Stimulated activated naive CD8-positive, alpha-beta T cell treated with anti-CD3 and anti-CD28 coated beads, Interleukin-15, amount 100 ng/mL, for 72 hours (primary cell): ENCODE results near the gene LRRC41.
"Not testable (repeated sequence)": the region's sequence is repeated elsewhere in the genome, so short reads cannot be mapped to it uniquely, and the experiment has no call there.

Source experiments
- ATAC-seq: fragments of 150-1000 bp; cut with Tn5 transposase; 2 replicates; pipeline ENCODE4 v1.10.0; 2021; ENCODE audit warnings: mild to moderate bottlenecking, moderate library complexity
- DNase-seq, 2 donors: peaks; one replicate each; pipeline ENCODE4 v3.0.0; 2021 to 2022
- H3K27ac Mint-ChIP-seq, 2 donors: one replicate each; pipeline ENCODE4 v1.8.0; 2022; ENCODE audit warnings: mild to moderate bottlenecking in 2 of 2, mixed read lengths in 2 of 2, moderate library complexity in 2 of 2
- H3K27me3 Mint-ChIP-seq: one replicate; pipeline ENCODE4 v1.8.0; 2022; ENCODE audit warnings: mixed read lengths
- H3K4me1 Mint-ChIP-seq: one replicate; pipeline ENCODE4 v1.8.0; 2022; ENCODE audit warnings: mild to moderate bottlenecking, mixed read lengths
- H3K4me3 Mint-ChIP-seq, 2 donors: one replicate each; pipeline ENCODE4 v1.8.0; 2022; ENCODE audit warnings: mild to moderate bottlenecking in 2 of 2, mixed read lengths in 2 of 2, moderate library complexity in 1 of 2
- H3K9me3 Mint-ChIP-seq, 2 donors: one replicate each; pipeline ENCODE4 v1.8.0; 2022; ENCODE audit warnings: mixed read lengths in 2 of 2

Gene LRRC41

GRCh38 chr1:46331786-46332540 lies 28.5 kb upstream of the LRRC41 start:
- not testable (repeated sequence) for H3K27ac Mint-ChIP-seq, H3K4me3 Mint-ChIP-seq, H3K9me3 Mint-ChIP-seq, H3K4me1 Mint-ChIP-seq, DNase-seq, ATAC-seq, H3K27me3 Mint-ChIP-seq

GRCh38 chr1:46330381-46330780 lies 27.0 kb upstream of the LRRC41 start:
- not testable (repeated sequence) for H3K4me1 Mint-ChIP-seq, DNase-seq, H3K9me3 Mint-ChIP-seq, H3K27me3 Mint-ChIP-seq, H3K4me3 Mint-ChIP-seq, ATAC-seq, H3K27ac Mint-ChIP-seq

DNA sequence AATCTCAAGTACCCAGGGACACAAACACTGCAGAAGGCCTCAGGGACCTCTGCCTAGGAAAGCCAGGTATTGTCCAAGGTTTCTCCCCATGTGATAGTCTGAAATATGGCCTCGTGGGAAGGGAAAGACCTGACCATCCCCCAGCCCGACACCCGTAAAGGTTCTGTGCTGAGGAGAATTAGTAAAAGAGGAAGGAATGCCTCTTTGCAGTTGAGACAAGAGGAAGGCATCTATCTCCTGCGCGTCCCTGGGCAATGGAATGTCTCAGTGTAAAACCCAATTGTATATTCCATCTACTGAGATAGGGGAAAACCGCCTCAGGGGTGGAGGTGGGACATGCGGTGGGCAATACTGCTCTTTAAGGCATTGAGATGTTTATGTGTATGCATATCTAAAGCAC lies 26.4 kb upstream of the LRRC41 start:
- H3K27me3 Mint-ChIP-seq, H3K9me3 Mint-ChIP-seq, ATAC-seq, H3K4me1 Mint-ChIP-seq, DNase-seq, H3K4me3 Mint-ChIP-seq, H3K27ac Mint-ChIP-seq: not testable (repeated sequence)

DNA sequence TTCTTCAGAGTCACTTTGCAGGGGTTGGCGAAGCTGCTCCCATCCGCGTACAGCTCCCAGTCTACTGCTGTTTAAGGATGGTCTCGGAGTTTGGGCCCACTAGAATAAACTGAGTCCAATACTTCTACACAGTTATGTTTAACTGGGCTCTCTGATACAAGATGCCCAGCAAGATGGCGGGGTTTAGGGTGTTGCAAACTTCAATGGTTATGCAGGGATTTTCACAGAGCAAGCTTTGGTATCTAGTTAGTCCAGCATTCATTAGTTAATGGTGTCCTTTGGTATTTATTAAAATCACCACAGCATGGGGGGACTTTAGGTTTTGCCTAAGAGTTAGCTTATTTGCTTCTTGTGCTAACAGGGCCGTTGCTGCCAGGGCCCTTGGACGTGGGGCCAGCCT lies 24.8 kb upstream of the LRRC41 start:
- not testable (repeated sequence) for H3K4me3 Mint-ChIP-seq, DNase-seq, ATAC-seq

GRCh38 chr1:46325285-46326076 lies 22.1 kb upstream of the LRRC41 start:
- H3K4me3 Mint-ChIP-seq, ATAC-seq, DNase-seq, H3K4me1 Mint-ChIP-seq, H3K27ac Mint-ChIP-seq, H3K9me3 Mint-ChIP-seq, H3K27me3 Mint-ChIP-seq: not testable (repeated sequence)

More for the DNA sequence above, 24.8 kb upstream of the LRRC41 start:
- H3K9me3 Mint-ChIP-seq, H3K4me1 Mint-ChIP-seq, H3K27me3 Mint-ChIP-seq, H3K27ac Mint-ChIP-seq: not testable (repeated sequence)

- DNase-seq, H3K4me3 Mint-ChIP-seq, H3K4me1 Mint-ChIP-seq, H3K9me3 Mint-ChIP-seq, H3K27me3 Mint-ChIP-seq, H3K27ac Mint-ChIP-seq, ATAC-seq: not testable (repeated sequence)
Measured at GRCh38 chr1:46322191-46322590, 18.8 kb upstream of the LRRC41 start.

DNA sequence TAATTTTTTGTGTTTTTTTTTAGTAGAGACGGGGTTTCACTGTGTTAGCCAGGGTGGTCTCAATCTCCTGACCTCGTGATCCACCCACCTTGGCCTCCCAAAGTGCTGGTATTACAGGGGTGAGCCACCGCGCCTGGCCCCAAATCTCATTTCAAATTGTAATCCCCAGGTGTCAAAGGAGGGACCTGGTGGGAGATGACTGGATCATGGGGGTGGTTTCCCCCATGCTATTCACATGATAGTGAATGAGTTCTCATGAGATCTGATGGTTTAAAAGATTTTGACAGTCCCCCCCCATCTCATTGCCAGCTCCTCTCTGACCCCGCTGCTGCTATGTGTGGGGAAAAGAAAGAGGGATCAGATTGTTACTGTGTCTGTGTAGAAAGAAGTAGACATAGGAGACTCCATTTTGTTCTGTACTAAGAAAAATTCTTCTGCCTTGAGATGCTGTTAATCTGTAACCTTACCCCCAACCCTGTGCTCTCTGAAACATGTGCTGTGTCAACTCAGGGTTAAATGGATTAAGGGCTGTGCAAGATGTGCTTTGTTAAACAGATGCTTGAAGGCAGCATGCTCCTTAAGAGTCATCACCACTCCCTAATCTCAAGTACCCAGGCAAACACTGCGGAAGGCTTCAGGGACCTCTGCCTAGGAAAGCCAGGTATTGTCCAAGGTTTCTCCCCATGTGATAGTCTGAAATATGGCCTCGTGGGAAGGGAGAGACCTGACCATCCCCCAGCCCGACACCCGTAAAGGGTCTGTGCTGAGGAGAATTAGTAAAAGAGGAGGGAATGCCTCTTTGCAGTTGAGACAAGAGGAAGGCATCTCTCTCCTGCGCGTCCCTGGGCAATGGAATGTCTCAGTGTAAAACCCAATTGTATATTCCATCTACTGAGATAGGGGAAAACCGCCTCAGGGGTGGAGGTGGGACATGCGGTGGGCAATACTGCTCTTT lies 16.8 kb upstream of the LRRC41 start:
- H3K27ac Mint-ChIP-seq, DNase-seq, H3K27me3 Mint-ChIP-seq, ATAC-seq, H3K4me1 Mint-ChIP-seq, H3K4me3 Mint-ChIP-seq, H3K9me3 Mint-ChIP-seq: not testable (repeated sequence)

GRCh38 chr1:46319301-46319700 lies 15.9 kb upstream of the LRRC41 start:
- not testable (repeated sequence) for H3K4me3 Mint-ChIP-seq, H3K27me3 Mint-ChIP-seq, H3K27ac Mint-ChIP-seq, DNase-seq, H3K4me1 Mint-ChIP-seq, H3K9me3 Mint-ChIP-seq, ATAC-seq

GRCh38 chr1:46317323-46317722 lies 13.9 kb upstream of the LRRC41 start:
- H3K4me1 Mint-ChIP-seq = no peaks in the 10 kb centered on the region
- no peaks in the 10 kb centered on the region for H3K9me3 Mint-ChIP-seq
- H3K27me3 Mint-ChIP-seq = no peaks in the 10 kb centered on the region
- peak overlapping the region in 1 of 2 donors; percentile 78 for H3K27ac Mint-ChIP-seq
- DNase-seq (no peak), ATAC-seq (no peak)
- H3K4me3 Mint-ChIP-seq = no peak overlapping the region

GRCh38 chr1:46315669-46316403 lies 12.4 kb upstream of the LRRC41 start:
- no peaks in the 10 kb centered on the region for H3K9me3 Mint-ChIP-seq
- DNase-seq = no peak
- no peak overlapping the region for H3K4me3 Mint-ChIP-seq
- peak overlapping the region in 1 of 2 donors; percentile 3 for H3K27ac Mint-ChIP-seq
- H3K4me1 Mint-ChIP-seq = no peaks in the 10 kb centered on the region
- ATAC-seq = no peak
- no peaks in the 10 kb centered on the region for H3K27me3 Mint-ChIP-seq

- Mint-ChIP-seq H3K9me3 (no peaks in the 10 kb centered on the region), H3K27ac (no peak overlapping the region), H3K27me3 (no peaks in the 10 kb centered on the region), H3K4me1 (peaks cover 34% of the 10 kb centered on the region), H3K4me3 (no peak overlapping the region)
- DNase-seq (no peak), ATAC-seq (no peak)
Measured at GRCh38 chr1:46310321-46310720, 6.9 kb upstream of the LRRC41 start.

DNA sequence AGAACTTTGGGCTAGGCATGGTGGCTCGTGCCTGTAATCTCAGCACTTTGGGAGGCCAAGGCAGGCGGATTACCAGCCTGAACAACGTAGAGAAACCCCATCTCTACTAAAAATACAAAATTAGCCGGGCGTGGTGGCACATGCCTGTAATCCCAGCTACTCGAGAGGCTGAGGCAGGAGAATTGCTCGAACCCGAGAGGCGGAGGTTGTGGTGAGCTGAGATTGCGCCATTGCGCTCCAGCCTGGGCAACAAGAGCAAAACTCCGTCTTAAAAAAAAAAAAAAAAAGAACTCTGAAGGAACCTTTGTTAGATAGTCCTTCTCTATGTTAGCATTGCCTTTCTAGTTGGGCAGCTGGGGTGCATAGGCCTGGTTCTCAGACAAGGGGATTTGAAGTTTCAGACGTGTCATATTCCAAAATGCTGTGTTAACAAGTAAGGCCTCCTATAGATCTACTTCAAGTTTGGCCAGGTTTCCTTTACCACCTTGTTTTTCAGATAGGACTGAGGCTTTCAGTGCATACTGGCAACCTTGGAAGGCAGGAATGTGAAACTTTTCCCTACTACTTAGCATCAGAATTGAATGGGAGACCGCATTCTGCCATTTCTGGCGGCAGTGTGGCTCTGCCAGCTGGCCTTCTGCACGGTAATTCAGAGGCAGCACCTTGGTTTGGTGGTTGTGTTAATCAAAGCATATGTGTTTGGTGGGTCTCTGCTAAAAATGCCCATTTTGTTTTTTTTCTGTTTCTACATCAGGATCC lies 6.2 kb upstream of the LRRC41 start:
- DNase-seq (no peak), ATAC-seq (no peak)
- H3K4me1 Mint-ChIP-seq = peaks cover 40% of the 10 kb centered on the region
- H3K4me3 Mint-ChIP-seq = no peak overlapping the region
- H3K27ac Mint-ChIP-seq = peak overlapping the region; percentile 27 to 61
- no peaks in the 10 kb centered on the region for H3K9me3 Mint-ChIP-seq
- no peaks in the 10 kb centered on the region for H3K27me3 Mint-ChIP-seq

DNA sequence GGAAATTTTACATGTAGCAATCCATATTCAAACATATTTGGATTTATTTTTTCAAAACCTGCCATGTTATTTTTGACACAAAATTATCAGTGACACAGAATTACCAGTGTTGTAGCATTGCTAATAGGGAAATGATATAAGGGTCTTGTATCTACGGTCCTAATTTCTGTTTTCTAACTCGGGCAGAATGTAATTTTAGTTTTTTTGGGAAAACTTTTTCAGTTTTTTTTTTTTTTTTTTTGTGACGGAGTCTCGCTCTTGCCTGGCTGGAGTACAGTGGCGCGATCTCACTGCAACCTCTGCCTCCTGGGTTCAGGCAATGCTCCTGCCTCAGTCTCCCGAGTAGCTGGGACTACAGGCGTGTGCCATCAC lies 2.7 kb upstream of the LRRC41 start:
- no peak for DNase-seq
- no peak for ATAC-seq
- Mint-ChIP-seq H3K9me3 (no peaks in the 10 kb centered on the region), H3K27me3 (no peaks in the 10 kb centered on the region), H3K4me1 (peaks cover 55% of the 10 kb centered on the region), H3K4me3 (peak overlapping the region; percentile 29 to 49), H3K27ac (peak overlapping the region in 1 of 2 donors; percentile 7)

GRCh38 chr1:46303872-46304326 lies 483 bp upstream of the LRRC41 start:
- Mint-ChIP-seq H3K9me3 (no peaks in the 10 kb centered on the region), H3K4me3 (peak overlapping the region; percentile 98 to 99), H3K27me3 (no peaks in the 10 kb centered on the region), H3K27ac (peak overlapping the region; percentile 100), H3K4me1 (peaks cover 68% of the 10 kb centered on the region)
- ATAC-seq (no peak), DNase-seq (no peak)
